HL-60 (cell line): ENCODE results near the gene IDH3A.

ENCODE experiments used
- CTCF ChIP-seq: IDR thresholded peaks from one replicate; pipeline ENCODE4 v1.5.1; 2011; ENCODE audit warnings: low read length, control low read depth, inconsistent platforms; ENCODE audit not compliant: insufficient read depth
- GABPA ChIP-seq: IDR thresholded peaks from 2 replicates; pipeline ENCODE4 v1.6.1; 2012; ENCODE audit warnings: low read depth

GRCh38 chr15:78125267-78125666 lies 23.9 kb upstream of the IDH3A start:
- TF ChIP-seq GABPA (no peak), CTCF (no peak)
